Measurements from ENCODE around the gene DHX38. TPM values are rescaled to one million over a fixed set of nuclear protein-coding genes. Genes with fewer than 3 reads are reported as not detected.
A peak's percentile ranks its signal among the peaks of the same experiment; 100 is the strongest.

The DHX38 gene
- total and polyA plus RNA-seq, 8 donors, result 11.1 to 153 (median 45.1) TPM

DNA sequence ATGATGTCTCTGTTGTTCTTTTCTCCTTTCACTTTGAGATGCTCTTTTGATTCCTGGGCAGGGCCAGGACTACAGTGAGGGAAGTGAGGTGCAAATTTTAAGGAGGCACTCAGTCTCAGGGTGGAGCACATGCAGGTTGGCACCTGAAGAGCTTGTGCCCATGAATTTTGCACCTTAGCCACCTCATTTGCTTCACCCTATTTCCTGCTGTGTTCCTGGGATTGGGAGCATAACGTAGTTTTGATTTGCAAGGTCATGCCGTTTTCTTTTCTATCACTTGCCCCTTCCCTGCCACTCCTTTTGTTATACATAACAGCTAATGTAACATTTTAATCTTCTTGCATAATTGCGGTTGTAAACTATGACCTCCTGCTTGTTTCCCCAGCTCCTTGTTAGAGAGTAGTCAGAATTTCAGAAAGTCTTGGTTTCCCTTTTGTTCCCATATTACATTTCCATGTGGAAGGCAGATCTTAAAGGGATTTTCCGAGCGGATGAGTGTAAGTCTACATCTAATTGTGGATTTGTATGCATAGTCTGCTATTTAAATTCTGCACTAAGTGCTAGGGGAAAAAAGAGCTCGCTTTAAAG, 68.6 kb downstream of the DHX38 start:
- WGBS, 5 donors, result 32 to 49% (median 40%) methylated on average over 6 of the region's 6 CpGs
- Histone ChIP-seq H3K4me1 (peaks cover 0 to 3% (median 0%) of the 10 kb centered on the region in 4 donors), H3K27me3 (no peaks in the 10 kb centered on the region), H3K27ac (no peak overlapping the region), H3K36me3 (no peaks in the 10 kb centered on the region), H3K9me3 (no peaks in the 10 kb centered on the region), H3K4me3 (no peak overlapping the region)
- no peak for TF ChIP-seq POLR2A (IDR thresholded peaks at IDR 0.05)
- no peak for TF ChIP-seq POLR2AphosphoS5 (IDR thresholded peaks at IDR 0.05)
- TF ChIP-seq EP300 (IDR thresholded peaks at IDR 0.05), result no peak
- no peak for TF ChIP-seq CTCF (IDR thresholded peaks at IDR 0.05)
- peak in 1 of 2 donors; percentile 31 for DNase-seq
- intact Hi-C loops (cut with DNase I; ENCODE audit: low total_unique reads), result no loop called here

Other genes starting within 250 kb of the DHX38 start
- gene ATXN1L, start 247.9 kb upstream of the DHX38 start, total RNA-seq, result 10 to 100 TPM in 3 of 5 donors, 1 to 10 TPM in 2; 8.5 to 33.4 (median 16.9) TPM
- 1 to 10 TPM; 4.2 to 9.3 (median 7.2) TPM for gene ATXN1L, start 247.9 kb upstream of the DHX38 start, polyA plus RNA-seq
- 100 to 1,000 TPM in 1 of 5 donors, 1 to 10 TPM in 3, under 1 TPM in 1; 0.45 to 240 (median 5.8) TPM for gene ZNF821, start 209.7 kb upstream of the DHX38 start, total RNA-seq
- 1 to 10 TPM; 3.5 to 5.3 (median 5.2) TPM for gene ZNF821, start 209.7 kb upstream of the DHX38 start, polyA plus RNA-seq
- gene IST1, start 198.3 kb upstream of the DHX38 start, total RNA-seq, result 100 to 1,000 TPM; 159 to 270 (median 222) TPM
- gene IST1, start 198.3 kb upstream of the DHX38 start, polyA plus RNA-seq, result 100 to 1,000 TPM in 1 of 3 donors, 10 to 100 TPM in 2; 76.0 to 141 (median 83.9) TPM
- gene PKD1L3, start 93.4 kb upstream of the DHX38 start, total RNA-seq, result 1 to 10 TPM in 1 of 5 donors, under 1 TPM in 1, not detected in 3; 0.92 to 5.3 TPM
- gene PKD1L3, start 93.4 kb upstream of the DHX38 start, polyA plus RNA-seq, result under 1 TPM in 1 of 3 donors, not detected in 2; 0.15 TPM
- gene DHODH, start 85.1 kb upstream of the DHX38 start, total RNA-seq, result 1 to 10 TPM in 4 of 5 donors, not detected in 1; 1.2 to 4.5 (median 3.8) TPM
- gene DHODH, start 85.1 kb upstream of the DHX38 start, polyA plus RNA-seq, result 1 to 10 TPM; 2.7 to 6.0 (median 3.6) TPM
- gene HP, start 39.3 kb upstream of the DHX38 start, total RNA-seq, result 1 to 10 TPM in 2 of 5 donors, not detected in 3; 3.3 to 8.8 TPM
- gene HP, start 39.3 kb upstream of the DHX38 start, polyA plus RNA-seq, result 1 to 10 TPM; 1.6 to 8.0 (median 2.9) TPM
- 1 to 10 TPM in 1 of 5 donors, under 1 TPM in 1, not detected in 3; 0.55 to 8.7 TPM for gene HPR, start 30.6 kb upstream of the DHX38 start, total RNA-seq
- 1 to 10 TPM in 1 of 3 donors, under 1 TPM in 1, not detected in 1; 0.43 to 1.5 TPM for gene HPR, start 30.6 kb upstream of the DHX38 start, polyA plus RNA-seq
- 10 to 100 TPM in 2 of 5 donors, 1 to 10 TPM in 2, under 1 TPM in 1; 0.87 to 23.3 (median 4.5) TPM for gene TXNL4B, start 227 bp upstream of the DHX38 start, total RNA-seq
- 1 to 10 TPM; 6.4 to 8.0 (median 6.7) TPM for gene TXNL4B, start 227 bp upstream of the DHX38 start, polyA plus RNA-seq
- gene PMFBP1, start 78.3 kb downstream of the DHX38 start, total RNA-seq, result 1 to 10 TPM in 2 of 5 donors, under 1 TPM in 2, not detected in 1; 0.29 to 9.8 (median 1.2) TPM
- 1 to 10 TPM in 1 of 3 donors, under 1 TPM in 2; 0.65 to 1.1 (median 0.92) TPM for gene PMFBP1, start 78.3 kb downstream of the DHX38 start, polyA plus RNA-seq

Measured in stomach (tissue), 9 donors.